Testis (tissue), 2 donors: Measurements from ENCODE around the gene CYREN.

Experiments
- POLR2A ChIP-seq: fragments of 450-650 bp; IDR thresholded peaks from one replicate; pipeline ENCODE4 v1.6.1; 2017; ENCODE audit warnings: antibody characterized with exemption, mild to moderate bottlenecking, moderate library complexity
- TF ChIP-seq, protein P1 (sequence below), 3 experiments: fragments of 450-650 bp in 2 of 3; fragments of 200-600 bp in 1 of 3; sonication (generic) in 1 of 3; IDR thresholded peaks; one replicate each; pipeline ENCODE4 v1.5.1; 2016 to 2019; ENCODE audit warnings: antibody characterized with exemption in 3 of 3, mild to moderate bottlenecking in 2 of 3, moderate library complexity in 1 of 3

DNA sequence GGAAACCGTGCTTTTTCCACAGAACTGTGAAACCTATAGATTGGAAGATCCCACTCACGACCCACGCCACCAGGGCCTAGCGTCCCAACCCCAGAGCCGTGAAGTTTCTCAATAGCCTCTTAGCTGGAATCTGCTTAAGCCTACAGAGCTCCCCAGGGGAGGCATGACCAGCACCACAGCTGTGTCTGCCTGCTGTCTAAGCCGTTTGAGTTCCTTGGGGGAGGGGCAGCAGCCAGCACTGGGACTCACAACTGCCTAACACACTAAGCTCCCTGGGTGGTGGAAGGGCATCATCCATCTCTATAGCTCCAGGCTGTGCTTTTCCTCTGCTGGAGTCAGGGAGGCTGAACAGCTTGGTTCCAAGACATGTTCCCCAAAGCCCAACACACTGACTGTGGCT lies 48.6 kb downstream of the CYREN start:
- TF ChIP-seq, protein P1, sequence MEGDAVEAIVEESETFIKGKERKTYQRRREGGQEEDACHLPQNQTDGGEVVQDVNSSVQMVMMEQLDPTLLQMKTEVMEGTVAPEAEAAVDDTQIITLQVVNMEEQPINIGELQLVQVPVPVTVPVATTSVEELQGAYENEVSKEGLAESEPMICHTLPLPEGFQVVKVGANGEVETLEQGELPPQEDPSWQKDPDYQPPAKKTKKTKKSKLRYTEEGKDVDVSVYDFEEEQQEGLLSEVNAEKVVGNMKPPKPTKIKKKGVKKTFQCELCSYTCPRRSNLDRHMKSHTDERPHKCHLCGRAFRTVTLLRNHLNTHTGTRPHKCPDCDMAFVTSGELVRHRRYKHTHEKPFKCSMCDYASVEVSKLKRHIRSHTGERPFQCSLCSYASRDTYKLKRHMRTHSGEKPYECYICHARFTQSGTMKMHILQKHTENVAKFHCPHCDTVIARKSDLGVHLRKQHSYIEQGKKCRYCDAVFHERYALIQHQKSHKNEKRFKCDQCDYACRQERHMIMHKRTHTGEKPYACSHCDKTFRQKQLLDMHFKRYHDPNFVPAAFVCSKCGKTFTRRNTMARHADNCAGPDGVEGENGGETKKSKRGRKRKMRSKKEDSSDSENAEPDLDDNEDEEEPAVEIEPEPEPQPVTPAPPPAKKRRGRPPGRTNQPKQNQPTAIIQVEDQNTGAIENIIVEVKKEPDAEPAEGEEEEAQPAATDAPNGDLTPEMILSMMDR (IDR thresholded peaks at IDR 0.05) = no peak
- TF ChIP-seq POLR2A = no peak
